H9 (cell line): ENCODE data around the gene PPP1R14C. TPM values are rescaled to one million over a fixed set of nuclear protein-coding genes. Genes with fewer than 3 reads are reported as not detected.

Experiments used
- DNase-seq: peaks from one replicate; pipeline ENCODE4 v3.0.0-alpha.2; 2017
- H2AFZ ChIP-seq: one replicate; pipeline ENCODE4 v1.6.1; 2013; ENCODE audit warnings: mild to moderate bottlenecking, low read length, control low read depth, moderate library complexity
- H2AK5ac ChIP-seq: 2 replicates; pipeline ENCODE4 v1.6.1; 2013; ENCODE audit warnings: low read length, control low read depth, mixed read lengths; ENCODE audit not compliant: insufficient read length
- H2BK120ac ChIP-seq: one replicate; pipeline ENCODE4 v1.6.1; 2013; ENCODE audit warnings: low read depth, mild to moderate bottlenecking, low read length, control low read depth, inconsistent platforms; ENCODE audit not compliant: poor library complexity, severe bottlenecking
- H2BK12ac ChIP-seq: 2 replicates; pipeline ENCODE4 v1.6.1; 2013; ENCODE audit warnings: low read length, control low read depth, mixed read lengths, low read depth; ENCODE audit not compliant: insufficient read length
- H2BK15ac ChIP-seq: 2 replicates; pipeline ENCODE4 v1.6.1; 2013; ENCODE audit warnings: low read depth, low read length, control low read depth
- H2BK20ac ChIP-seq: one replicate; pipeline ENCODE4 v1.6.1; 2013; ENCODE audit warnings: low read depth, mild to moderate bottlenecking, low read length, control low read depth, inconsistent platforms; ENCODE audit not compliant: poor library complexity, severe bottlenecking
- H2BK5ac ChIP-seq: 2 replicates; pipeline ENCODE4 v1.6.1; 2013; ENCODE audit warnings: low read length, control low read depth, mixed read lengths; ENCODE audit not compliant: insufficient read length
- H3K14ac ChIP-seq: 2 replicates; pipeline ENCODE4 v1.6.1; 2013; ENCODE audit warnings: low read length, control low read depth; ENCODE audit not compliant: insufficient read depth
- H3K18ac ChIP-seq: 2 replicates; pipeline ENCODE4 v1.6.1; 2013; ENCODE audit warnings: low read depth, mild to moderate bottlenecking, mixed read lengths, low read length, control low read depth; ENCODE audit not compliant: insufficient read length
- H3K23ac ChIP-seq: 2 replicates; pipeline ENCODE4 v1.6.1; 2013; ENCODE audit warnings: low read length, control low read depth, mixed read lengths, low read depth; ENCODE audit not compliant: insufficient read length
- H3K23me2 ChIP-seq: 2 replicates; pipeline ENCODE4 v1.6.1; 2013; ENCODE audit warnings: low read depth, mild to moderate bottlenecking, mixed read lengths, low read length, control low read depth; ENCODE audit not compliant: insufficient read length, poor library complexity, severe bottlenecking
- H3K27ac ChIP-seq: 2 replicates; pipeline ENCODE4 v1.5.1; 2013; ENCODE audit warnings: low read length, control low read depth, mixed read lengths, low read depth; ENCODE audit not compliant: insufficient read length
- H3K27me3 ChIP-seq: 2 replicates; pipeline ENCODE4 v1.6.1; 2013; ENCODE audit warnings: low read length, control low read depth, inconsistent platforms; ENCODE audit not compliant: insufficient read depth
- H3K4ac ChIP-seq: 2 replicates; pipeline ENCODE4 v1.6.1; 2013; ENCODE audit warnings: low read depth, mild to moderate bottlenecking, control low read depth, inconsistent platforms, low read length, moderate library complexity
- H3K4me1 ChIP-seq: 2 replicates; pipeline ENCODE4 v1.6.1; 2013; ENCODE audit warnings: low read length, control low read depth, inconsistent platforms; ENCODE audit not compliant: insufficient read depth
- H3K4me2 ChIP-seq: 2 replicates; pipeline ENCODE4 v1.6.1; 2013; ENCODE audit warnings: low read length, control low read depth, mixed read lengths; ENCODE audit not compliant: insufficient read length, insufficient read depth
- H3K56ac ChIP-seq: 2 replicates; pipeline ENCODE4 v1.6.1; 2013; ENCODE audit warnings: low read depth, mild to moderate bottlenecking, mixed read lengths, low read length, control low read depth; ENCODE audit not compliant: insufficient read length
- H3K79me1 ChIP-seq: 2 replicates; pipeline ENCODE4 v1.6.1; 2013; ENCODE audit warnings: low read depth, mild to moderate bottlenecking, moderate library complexity, low read length, control low read depth, inconsistent platforms; ENCODE audit not compliant: insufficient read depth, poor library complexity, severe bottlenecking
- H3K79me2 ChIP-seq: 2 replicates; pipeline ENCODE4 v1.6.1; 2013; ENCODE audit warnings: low read length, control low read depth, inconsistent platforms; ENCODE audit not compliant: insufficient read depth
- H3K9ac ChIP-seq: 2 replicates; pipeline ENCODE4 v1.6.1; 2013; ENCODE audit warnings: low read length, control low read depth, mixed read lengths; ENCODE audit not compliant: insufficient read length; ENCODE audit errors: extremely low read depth
- H3K9me3 ChIP-seq: one replicate; pipeline ENCODE4 v1.6.1; 2013; ENCODE audit warnings: low read depth, low read length, inconsistent platforms; ENCODE audit not compliant: control insufficient read depth
- H3T11ph ChIP-seq: one replicate; pipeline ENCODE4 v1.6.1; 2013; ENCODE audit warnings: mild to moderate bottlenecking, low read length, control low read depth, inconsistent platforms
- H4K20me1 ChIP-seq: one replicate; pipeline ENCODE4 v1.6.1; 2013; ENCODE audit not compliant: control insufficient read depth, insufficient read length, insufficient read depth
- H4K5ac ChIP-seq: 2 replicates; pipeline ENCODE4 v1.6.1; 2013; ENCODE audit warnings: low read depth, mild to moderate bottlenecking, mixed read lengths, low read length, control low read depth; ENCODE audit not compliant: insufficient read length
- H4K8ac ChIP-seq: replicated peaks from 2 replicates; pipeline ENCODE4 v1.6.1; 2013; ENCODE audit warnings: low read length, control low read depth, mixed read lengths, low read depth; ENCODE audit not compliant: insufficient read length
- H4K91ac ChIP-seq: 2 replicates; pipeline ENCODE4 v1.6.1; 2013; ENCODE audit warnings: low read depth, mild to moderate bottlenecking, moderate library complexity, mixed read lengths, low read length, control low read depth; ENCODE audit not compliant: insufficient read length
- H3K27ac Mint-ChIP-seq, 3 experiments: 2 replicates in 2 of 3; 3 replicates in 1 of 3; pipeline ENCODE4 v1.8.0; 2020 to 2021; ENCODE audit warnings: mixed read lengths in 3 of 3, mild to moderate bottlenecking in 1 of 3, moderate library complexity in 1 of 3
- H3K27me3 Mint-ChIP-seq: 2 replicates; pipeline ENCODE4 v1.8.0; 2021; ENCODE audit warnings: low read depth, mild to moderate bottlenecking, moderate library complexity, mixed read lengths
- H3K36me3 Mint-ChIP-seq, 3 experiments: 2 replicates in 2 of 3; 3 replicates in 1 of 3; pipeline ENCODE4 v1.8.0; 2020 to 2021; ENCODE audit warnings: low read depth in 3 of 3, mixed read lengths in 3 of 3; ENCODE audit not compliant: insufficient read depth in 1 of 3
- H3K4me1 Mint-ChIP-seq, 2 experiments: 2 replicates each; pipeline ENCODE4 v1.8.0; 2020; ENCODE audit warnings: mixed read lengths in 2 of 2
- H3K4me3 Mint-ChIP-seq, 2 experiments: 2 replicates in 1 of 2; 3 replicates in 1 of 2; pipeline ENCODE4 v1.8.0; 2020 to 2021; ENCODE audit warnings: mild to moderate bottlenecking in 2 of 2, mixed read lengths in 2 of 2, moderate library complexity in 1 of 2
- H3K9me3 Mint-ChIP-seq, 2 experiments: 2 replicates in 1 of 2; 3 replicates in 1 of 2; pipeline ENCODE4 v1.8.0; 2020; ENCODE audit warnings: mild to moderate bottlenecking in 2 of 2, mixed read lengths in 2 of 2, moderate library complexity in 1 of 2
- CTCF ChIP-seq: fragments of 200-600 bp; sonication (generic); conservative IDR thresholded peaks from 3 replicates; pipeline ENCODE4 v1.8.0; 2021; ENCODE audit warnings: antibody characterized with exemption, mild to moderate bottlenecking
- WGBS: extraction: QIAGEN DNeasy Blood & Tissue Kit; methylation state at CpG from one replicate; pipeline ENCODE4 v1.1.7; 2013; ENCODE audit warnings: missing lambda C conversion rate, low lambda C conversion rate, mixed read lengths; ENCODE audit not compliant: insufficient read length; ENCODE audit errors: extremely low coverage; 5-methylcytosine and 5-hydroxymethylcytosine counted together
- total RNA-seq: library from RNA; stranded (reverse); gene quantifications from 2 replicates; pipeline ENCODE4 v1.2.1, GENCODE V29; 2021

The PPP1R14C gene
- total RNA-seq, 1 experiment from 2014 or later, result 0.37 TPM

- peaks cover under 1% of the 10 kb centered on the region for H3K27me3 Mint-ChIP-seq
- Histone ChIP-seq H3T11ph (no peak overlapping the region), H4K5ac (no peak overlapping the region), H3K79me1 (no peaks in the 10 kb centered on the region), H3K27ac (no peak overlapping the region), H3K56ac (no peak overlapping the region), H3K23me2 (no peaks in the 10 kb centered on the region), H3K4me1 (no peaks in the 10 kb centered on the region), H2BK12ac (no peak overlapping the region), H2BK20ac (no peak overlapping the region), H3K9ac (no peak overlapping the region), H4K8ac (no peak overlapping the region), H3K4me2 (no peak overlapping the region), H3K4ac (no peak overlapping the region), H4K20me1 (no peaks in the 10 kb centered on the region), H2BK5ac (no peak overlapping the region), H2BK15ac (no peak overlapping the region), H3K14ac (no peak overlapping the region), H3K18ac (no peak overlapping the region), H2AK5ac (no peak overlapping the region), H3K79me2 (no peaks in the 10 kb centered on the region), H3K27me3 (no peaks in the 10 kb centered on the region), H2BK120ac (no peak overlapping the region), H2AFZ (no peak overlapping the region), H3K9me3 (no peaks in the 10 kb centered on the region), H4K91ac (no peak overlapping the region), H3K23ac (no peak overlapping the region)
- TF ChIP-seq CTCF, result no peak
- DNase-seq, result no peak
- no peaks in the 10 kb centered on the region for H3K4me1 Mint-ChIP-seq
- no peak overlapping the region for H3K4me3 Mint-ChIP-seq
- no peak overlapping the region for H3K27ac Mint-ChIP-seq
- H3K9me3 Mint-ChIP-seq, result no peaks in the 10 kb centered on the region
- no CpG with 5 or more reads among the region's 19 CpGs for WGBS
- H3K36me3 Mint-ChIP-seq, result no peaks in the 10 kb centered on the region
Observed at GRCh38 chr6:150100745-150101144, 42.1 kb upstream of the PPP1R14C start.
